GM12878 (cell line): ENCODE data around the gene CCDC81. TPM values are rescaled to one million over a fixed set of nuclear protein-coding genes. Genes with fewer than 3 reads are reported as not detected.

ENCODE experiments used
- ATAC-seq: fragments of 200-7000 bp; cut with Tn5 transposase; 3 replicates; pipeline ENCODE4 v1.9.1; 2020; ENCODE audit warnings: mild to moderate bottlenecking, moderate library complexity
- BruUV-seq: library from RNA; stranded (reverse); fragments of 400-500 nt; replicated peaks from 2 replicates; lab custom pipeline; 2021; lab: Mats Ljungman, UMichigan
- CTCF ChIA-PET: fragments of 300-600 bp; sonication (Branson Sonifier 250); formaldehyde crosslinking; extraction: SDS; loops from one replicate; lab custom pipeline; 2021; ENCODE audit warnings: inconsistent platforms; lab: Yijun Ruan, JAX
- POLR2A ChIA-PET: fragments of 350-600 bp; formaldehyde crosslinking; extraction: SDS; loops from one replicate; lab custom pipeline; 2021; ENCODE audit warnings: inconsistent platforms; lab: Charles Lee
- RAD21 ChIA-PET: fragments of 300-600 bp; sonication (Branson Sonifier 250); formaldehyde crosslinking; loops from one replicate; lab custom pipeline; 2023; ENCODE audit warnings: antibody characterized with exemption; ENCODE audit not compliant: unreplicated experiment; lab: Charles Lee
- SMC1A ChIA-PET: fragments of 300-600 bp; sonication (Branson Sonifier 250); formaldehyde crosslinking; loops from one replicate; lab custom pipeline; 2023; ENCODE audit not compliant: unreplicated experiment, uncharacterized antibody; lab: Charles Lee
- DNase-seq: peaks from one replicate; pipeline ENCODE4 v3.0.0-alpha.2; 2011; ENCODE audit warnings: low read depth, low spot score
- FAIRE-seq: peaks from 3 replicates; lab custom pipeline; 2011; peaks lifted over from hg19 to GRCh38; lab: Jason Lieb, UNC
- H2AFZ ChIP-seq: 2 replicates; pipeline ENCODE4 v1.6.0; 2011; ENCODE audit warnings: low read depth, low read length, control low read depth; ENCODE audit not compliant: control insufficient read depth
- H3K27ac ChIP-seq: 2 replicates; pipeline ENCODE4 v1.5.1; 2011; ENCODE audit warnings: control low read depth; ENCODE audit not compliant: control insufficient read depth, insufficient read depth
- H3K27me3 ChIP-seq, 2 experiments: replicated peaks in 1 of 2; 2 replicates each; pipeline versions ENCODE4 v1.6.0 to v1.6.1; 2011; ENCODE audit warnings: low read length in 1 of 2; ENCODE audit not compliant: control insufficient read depth in 2 of 2, insufficient read depth in 2 of 2
- H3K36me3 ChIP-seq, 2 experiments: 2 replicates each; pipeline ENCODE4 v1.5.1; 2011; ENCODE audit warnings: low read length in 1 of 2; ENCODE audit not compliant: control insufficient read depth in 2 of 2, insufficient read depth in 2 of 2
- H3K4me1 ChIP-seq: 2 replicates; pipeline ENCODE4 v1.6.1; 2011; ENCODE audit warnings: mild to moderate bottlenecking, low read length, moderate library complexity, mixed read lengths; ENCODE audit not compliant: control insufficient read depth, insufficient read depth
- H3K4me2 ChIP-seq: 2 replicates; pipeline ENCODE4 v1.6.0; 2011; ENCODE audit warnings: control low read depth; ENCODE audit not compliant: control insufficient read depth, insufficient read depth
- H3K4me3 ChIP-seq: fragments of 200-600 bp; sonication (generic); 2 replicates; pipeline ENCODE4 v1.5.1; 2016
- H3K79me2 ChIP-seq: 2 replicates; pipeline ENCODE4 v1.6.0; 2011; ENCODE audit warnings: low read length; ENCODE audit not compliant: control insufficient read depth, insufficient read depth
- H3K9ac ChIP-seq: 2 replicates; pipeline ENCODE4 v1.8.0; 2011; ENCODE audit warnings: low read length, control low read depth, mixed read lengths; ENCODE audit not compliant: control insufficient read depth, insufficient read depth
- H3K9me3 ChIP-seq: replicated peaks from 3 replicates; pipeline ENCODE4 v1.5.1; 2011; ENCODE audit warnings: mild to moderate bottlenecking, low read length; ENCODE audit not compliant: control insufficient read depth, insufficient read depth
- H4K20me1 ChIP-seq: 2 replicates; pipeline ENCODE4 v1.6.0; 2011; ENCODE audit not compliant: control insufficient read depth, insufficient read depth
- ASH2L ChIP-seq: fragments of 300-600, 200-600 bp; sonication (generic); IDR thresholded peaks from 2 replicates; pipeline ENCODE4 v1.6.1; 2017; ENCODE audit warnings: low read depth, mild to moderate bottlenecking, borderline replicate concordance
- CBX3 ChIP-seq: fragments of 200-600 bp; sonication (generic); IDR thresholded peaks from 2 replicates; pipeline ENCODE4 v1.6.1; 2016; ENCODE audit warnings: low read depth, borderline replicate concordance
- CEBPZ ChIP-seq: fragments of 150-350 bp; IDR thresholded peaks from 2 replicates; pipeline ENCODE4 v1.6.1; 2016; ENCODE audit warnings: low read depth, low read length
- E2F8 ChIP-seq: fragments of 450-650 bp; IDR thresholded peaks from 2 replicates; pipeline ENCODE4 v1.6.1; 2018; ENCODE audit warnings: mild to moderate bottlenecking, low read depth, moderate library complexity; ENCODE audit not compliant: partially characterized antibody
- PBX3 ChIP-seq: IDR thresholded peaks from 2 replicates; pipeline ENCODE4 v1.6.1; 2011; ENCODE audit warnings: mild to moderate bottlenecking, low read depth, low read length, moderate library complexity; ENCODE audit not compliant: insufficient replicate concordance
- RAD21 ChIP-seq: IDR thresholded peaks from 2 replicates; pipeline ENCODE4 v1.6.1; 2011; ENCODE audit warnings: mild to moderate bottlenecking, low read depth, low read length, moderate library complexity; ENCODE audit not compliant: insufficient read depth
- SUPT20H ChIP-seq: IDR thresholded peaks from 2 replicates; pipeline ENCODE4 v1.6.1; 2011; ENCODE audit warnings: low read depth, mild to moderate bottlenecking, low read length, moderate library complexity, borderline replicate concordance; ENCODE audit not compliant: control insufficient read depth
- ZZZ3 ChIP-seq: IDR thresholded peaks from 2 replicates; pipeline ENCODE4 v1.6.1; 2011; ENCODE audit warnings: low read depth; ENCODE audit not compliant: control insufficient read depth, insufficient read length
- WGBS: methylation state at CpG from one replicate; pipeline ENCODE4 v1.1.6; 2016; ENCODE audit warnings: low lambda C conversion rate; ENCODE audit not compliant: insufficient replicate concordance, insufficient coverage; ENCODE audit errors: missing lambda C conversion rate; 5-methylcytosine and 5-hydroxymethylcytosine counted together
- in situ Hi-C: fragments of 300-500 bp; cut with MboI; formaldehyde crosslinking; loops from 9 replicates; pipeline ENCODE4 v1.14.3; 2018; ENCODE audit warnings: mixed read lengths
- intact Hi-C: fragments of 100-400 bp; cut with micrococcal nuclease; formaldehyde crosslinking; loops from one replicate; pipeline ENCODE4 v1.14.2; 2022; ENCODE audit not compliant: unreplicated experiment
- polyA plus RNA-seq, 11 experiments: library from polyadenylated mRNA; depleted of rRNA in 4 of 11; unstranded in 6 of 11; stranded (reverse) in 5 of 11; fragments of >200 nt; fragmentation: Nextera tagmentation in 4 of 11; fragmentation: Illumina TruSeq in 1 of 11; extraction: Ambion mirVana in 4 of 11; extraction: Trizol in 1 of 11; gene quantifications; 1 replicate in 1 of 11; 2 replicates in 10 of 11; pipeline versions ENCODE4 v1.2.1 to v1.2.3, GENCODE V29; 2011 to 2016; ENCODE audit warnings: inconsistent platforms in 2 of 11, missing spikeins in 2 of 11, low read depth in 1 of 11
- total RNA-seq, 4 experiments: library from RNA; depleted of rRNA in 3 of 4; stranded (reverse); fragments of >200 nt in 3 of 4; fragmentation: Illumina TruSeq in 1 of 4; extraction: Trizol in 1 of 4; gene quantifications; 2 replicates each; pipeline versions ENCODE4 v1.2.1 to v1.2.3, GENCODE V29; 2013 to 2021
- TF ChIP-seq, protein P1 (sequence below): fragments of 450-650 bp; IDR thresholded peaks from 2 replicates; pipeline ENCODE4 v1.6.1; 2016; ENCODE audit warnings: mild to moderate bottlenecking, moderate library complexity, borderline replicate concordance

CCDC81 gene
- total and polyA plus RNA-seq, 10 of the 15 experiments (the other 5 are each of a cell fraction or from before 2014, with no cell fraction given), result 0.06 to 0.53 (median 0.22) TPM

DNA sequence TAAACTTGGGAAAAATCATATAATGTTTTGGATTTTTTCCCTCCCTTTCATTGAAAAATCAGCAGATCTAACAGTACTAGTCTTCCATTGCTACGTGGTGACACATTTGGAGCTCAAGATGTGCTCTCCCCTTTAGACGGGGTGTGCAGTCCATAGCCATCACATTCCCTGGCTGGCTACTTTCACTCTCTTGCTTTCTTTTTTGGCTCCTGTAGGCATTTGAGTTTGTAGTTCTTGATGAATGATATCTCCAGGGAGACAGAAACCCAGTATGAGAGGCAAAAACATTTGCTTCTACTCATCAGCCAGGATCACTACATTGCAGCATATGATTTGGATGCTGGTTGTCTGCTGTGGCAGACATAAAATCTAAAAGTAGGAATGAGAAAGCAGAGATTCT is 12.1 kb downstream of the CCDC81 start:
- FAIRE-seq, result no peak
- BruUV-seq, result no TSS peak
- in situ Hi-C loops (no loop called here), intact Hi-C loops (no loop called here)
- RAD21 ChIA-PET, result no interaction called here
- H3K36me3 ChIP-seq, result no peaks in the 10 kb centered on the region
- SMC1A ChIA-PET, result interaction anchor here (1.0 to 1.2 kb wide), 2 partner anchors 9 to 32 kb away, joined by 3 read pairs; no protein-coding TSS in a partner anchor
- no peaks in the 10 kb centered on the region for H4K20me1 ChIP-seq
- H3K4me2 ChIP-seq, result no peak overlapping the region
- H3K27me3 ChIP-seq, result no peaks in the 10 kb centered on the region; a peak in 1 of 4 replicates
- no peak for ATAC-seq
- no peak overlapping the region for H3K4me3 ChIP-seq
- POLR2A ChIA-PET, result no interaction called here
- H3K27ac ChIP-seq, result no peak overlapping the region
- CTCF ChIA-PET, result no interaction called here
- H3K4me1 ChIP-seq, result no peaks in the 10 kb centered on the region
- no peak overlapping the region for H3K9ac ChIP-seq
- no peak for DNase-seq
- H3K9me3 ChIP-seq, result no peaks in the 10 kb centered on the region
- WGBS, result 50% methylated on average over 2 of the region's 2 CpGs
- H3K79me2 ChIP-seq, result no peaks in the 10 kb centered on the region
- H2AFZ ChIP-seq, result no peak overlapping the region
- TF ChIP-seq RAD21, result no peak
- TF ChIP-seq, protein P1, sequence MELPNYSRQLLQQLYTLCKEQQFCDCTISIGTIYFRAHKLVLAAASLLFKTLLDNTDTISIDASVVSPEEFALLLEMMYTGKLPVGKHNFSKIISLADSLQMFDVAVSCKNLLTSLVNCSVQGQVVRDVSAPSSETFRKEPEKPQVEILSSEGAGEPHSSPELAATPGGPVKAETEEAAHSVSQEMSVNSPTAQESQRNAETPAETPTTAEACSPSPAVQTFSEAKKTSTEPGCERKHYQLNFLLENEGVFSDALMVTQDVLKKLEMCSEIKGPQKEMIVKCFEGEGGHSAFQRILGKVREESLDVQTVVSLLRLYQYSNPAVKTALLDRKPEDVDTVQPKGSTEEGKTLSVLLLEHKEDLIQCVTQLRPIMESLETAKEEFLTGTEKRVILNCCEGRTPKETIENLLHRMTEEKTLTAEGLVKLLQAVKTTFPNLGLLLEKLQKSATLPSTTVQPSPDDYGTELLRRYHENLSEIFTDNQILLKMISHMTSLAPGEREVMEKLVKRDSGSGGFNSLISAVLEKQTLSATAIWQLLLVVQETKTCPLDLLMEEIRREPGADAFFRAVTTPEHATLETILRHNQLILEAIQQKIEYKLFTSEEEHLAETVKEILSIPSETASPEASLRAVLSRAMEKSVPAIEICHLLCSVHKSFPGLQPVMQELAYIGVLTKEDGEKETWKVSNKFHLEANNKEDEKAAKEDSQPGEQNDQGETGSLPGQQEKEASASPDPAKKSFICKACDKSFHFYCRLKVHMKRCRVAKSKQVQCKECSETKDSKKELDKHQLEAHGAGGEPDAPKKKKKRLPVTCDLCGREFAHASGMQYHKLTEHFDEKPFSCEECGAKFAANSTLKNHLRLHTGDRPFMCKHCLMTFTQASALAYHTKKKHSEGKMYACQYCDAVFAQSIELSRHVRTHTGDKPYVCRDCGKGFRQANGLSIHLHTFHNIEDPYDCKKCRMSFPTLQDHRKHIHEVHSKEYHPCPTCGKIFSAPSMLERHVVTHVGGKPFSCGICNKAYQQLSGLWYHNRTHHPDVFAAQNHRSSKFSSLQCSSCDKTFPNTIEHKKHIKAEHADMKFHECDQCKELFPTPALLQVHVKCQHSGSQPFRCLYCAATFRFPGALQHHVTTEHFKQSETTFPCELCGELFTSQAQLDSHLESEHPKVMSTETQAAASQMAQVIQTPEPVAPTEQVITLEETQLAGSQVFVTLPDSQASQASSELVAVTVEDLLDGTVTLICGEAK, result no peak
- TF ChIP-seq SUPT20H, result no peak
- no peak for TF ChIP-seq E2F8
- TF ChIP-seq ASH2L, result no peak
- no peak for TF ChIP-seq CEBPZ
- TF ChIP-seq CBX3, result no peak
- no peak for TF ChIP-seq ZZZ3
- TF ChIP-seq PBX3, result no peak
